ENCODE data around the gene PEX14. TPM values are rescaled to one million over a fixed set of nuclear protein-coding genes. Genes with fewer than 3 reads are reported as not detected.
A peak's percentile ranks its signal among the peaks of the same experiment; 100 is the strongest.

Gene PEX14
- total RNA-seq, 1 donor from 2014 or later: 21.0 TPM

- intact Hi-C loops (cut with micrococcal nuclease): no loop called here
- no peak for ATAC-seq
- no peak for DNase-seq
Measured at GRCh38 chr1:10648689-10649516, 174.2 kb downstream of the PEX14 start.

- ATAC-seq (no peak), DNase-seq (no peak)
- intact Hi-C loops (cut with micrococcal nuclease): no loop called here
Measured at GRCh38 chr1:10649517-10650201, 174.9 kb downstream of the PEX14 start.

DNA sequence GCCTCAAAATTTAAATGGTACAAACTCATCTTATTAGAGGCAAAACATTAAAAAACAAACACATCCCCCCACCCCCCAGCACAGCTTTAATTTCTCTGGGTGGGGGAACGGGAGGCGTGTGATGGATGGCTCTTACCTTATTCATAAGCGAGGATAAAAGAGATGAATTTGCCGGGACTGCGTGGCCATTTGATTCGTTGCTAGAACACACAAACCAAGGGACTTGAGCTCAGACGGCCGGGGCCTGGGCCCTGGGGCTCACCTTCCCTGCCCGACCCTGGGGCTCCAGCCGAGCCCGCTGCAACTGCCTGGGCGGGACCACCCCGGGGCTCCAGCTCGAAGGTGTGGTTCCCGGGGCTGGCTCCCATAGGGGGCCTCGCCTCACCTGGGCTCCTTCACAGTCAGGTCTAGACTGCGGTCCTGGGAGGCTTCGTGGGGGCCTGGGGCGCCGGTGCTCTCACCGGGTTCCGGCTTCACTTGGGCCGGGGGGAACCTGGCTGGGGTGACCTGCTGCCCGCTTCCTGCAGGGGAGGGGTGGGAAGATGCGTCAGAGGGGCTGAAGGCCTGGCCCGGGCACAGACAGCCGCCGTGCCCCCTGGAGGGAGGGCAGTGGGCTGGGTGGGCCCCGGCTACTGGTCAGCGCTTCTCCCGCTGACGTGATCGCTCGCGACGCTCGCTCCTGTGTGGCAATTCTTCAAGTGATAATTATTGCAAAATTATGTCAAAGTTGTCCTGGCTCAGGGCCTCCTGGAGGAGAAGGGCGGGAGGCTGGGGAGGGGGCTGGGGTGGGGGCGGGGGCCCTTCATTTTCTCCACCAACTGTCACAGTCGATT lies 176.0 kb downstream of the PEX14 start:
- ATAC-seq (no peak), DNase-seq (no peak)
- intact Hi-C loops (cut with micrococcal nuclease): no loop called here

GRCh38 chr1:10651389-10651766 lies 176.6 kb downstream of the PEX14 start:
- DNase-seq (no peak), ATAC-seq (no peak)
- intact Hi-C loops (cut with micrococcal nuclease): no loop called here

- no peak for ATAC-seq
- intact Hi-C loops (cut with micrococcal nuclease): no loop called here
- no peak for DNase-seq
Measured at GRCh38 chr1:10651793-10652192, 177.0 kb downstream of the PEX14 start.

GRCh38 chr1:10652626-10653025 lies 177.9 kb downstream of the PEX14 start:
- intact Hi-C loops (cut with micrococcal nuclease): no loop called here
- DNase-seq (no peak), ATAC-seq (peak; percentile 11)

DNA sequence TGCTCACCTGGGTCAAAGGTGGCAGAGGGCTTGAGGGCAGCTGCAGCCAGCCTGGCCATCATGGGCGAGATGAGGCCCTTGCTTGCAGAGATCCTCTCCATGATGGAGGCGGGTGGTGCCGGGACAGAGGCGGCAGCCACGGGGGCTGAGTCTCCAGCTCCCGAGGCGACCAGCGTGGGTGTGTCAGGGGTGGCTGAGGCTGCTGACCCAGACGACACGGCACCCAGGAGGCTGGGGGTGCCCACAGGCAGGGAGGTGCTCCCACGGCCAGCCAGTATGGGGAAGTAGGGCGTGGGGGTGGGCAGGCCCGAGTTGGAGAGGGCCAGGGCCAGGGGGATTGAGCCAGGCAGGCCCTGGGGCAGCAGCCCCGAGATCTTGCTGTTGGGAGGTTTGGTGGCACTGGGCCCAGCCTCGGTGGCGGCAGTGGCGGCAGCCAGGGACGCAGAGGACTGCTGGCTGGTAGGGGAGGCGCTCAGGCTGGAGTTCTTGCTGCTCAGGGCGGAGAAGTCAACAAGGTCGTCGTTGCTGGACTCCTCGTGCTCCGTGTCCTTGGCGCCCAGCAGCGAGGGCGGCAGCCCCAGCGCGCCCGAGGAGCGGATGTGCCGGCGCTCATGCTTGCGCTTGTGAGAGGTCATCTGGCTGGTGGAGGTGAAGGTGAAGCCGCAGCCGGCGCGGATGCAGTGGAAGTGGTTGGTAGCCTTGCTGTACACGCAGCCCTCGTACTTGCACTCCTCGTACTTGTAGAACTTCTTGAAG lies 178.8 kb downstream of the PEX14 start:
- DNase-seq (no peak), ATAC-seq (peak; percentile 15)
- intact Hi-C loops (cut with micrococcal nuclease): no loop called here

DNA sequence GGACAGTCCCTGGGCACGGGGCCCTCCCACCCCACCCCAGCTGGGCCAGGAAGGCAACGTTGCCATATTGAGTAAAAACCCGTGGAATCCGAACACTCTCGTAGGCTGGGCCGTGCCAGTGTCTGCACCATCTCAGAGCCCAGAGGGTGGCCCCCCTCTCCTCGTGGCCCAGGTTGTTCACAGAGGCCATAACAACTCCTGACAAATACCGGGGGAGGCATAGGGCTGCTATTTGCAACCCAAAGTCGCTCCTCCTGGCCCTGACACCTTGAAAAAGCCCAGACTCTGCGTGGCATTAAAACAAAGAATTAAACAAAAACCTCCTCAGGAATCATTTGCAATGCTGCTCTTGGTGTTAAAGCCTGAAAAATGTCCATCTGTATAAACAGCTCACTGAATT lies 180.3 kb downstream of the PEX14 start:
- DNase-seq: no peak
- no peak for ATAC-seq
- intact Hi-C loops (cut with micrococcal nuclease): no loop called here

- intact Hi-C loops (cut with micrococcal nuclease): no loop called here
Measured at GRCh38 chr1:10656431-10656830, 181.7 kb downstream of the PEX14 start.

GRCh38 chr1:10657088-10657847 lies 182.5 kb downstream of the PEX14 start:
- ATAC-seq (no peak), DNase-seq (no peak)
- intact Hi-C loops (cut with micrococcal nuclease): no loop called here

More at GRCh38 chr1:10656431-10656830, 181.7 kb downstream of the PEX14 start:
- no peak for ATAC-seq
- DNase-seq: no peak

GRCh38 chr1:10658396-10659066 lies 183.8 kb downstream of the PEX14 start:
- intact Hi-C loops (cut with micrococcal nuclease): no loop called here
- no peak for DNase-seq

DNA sequence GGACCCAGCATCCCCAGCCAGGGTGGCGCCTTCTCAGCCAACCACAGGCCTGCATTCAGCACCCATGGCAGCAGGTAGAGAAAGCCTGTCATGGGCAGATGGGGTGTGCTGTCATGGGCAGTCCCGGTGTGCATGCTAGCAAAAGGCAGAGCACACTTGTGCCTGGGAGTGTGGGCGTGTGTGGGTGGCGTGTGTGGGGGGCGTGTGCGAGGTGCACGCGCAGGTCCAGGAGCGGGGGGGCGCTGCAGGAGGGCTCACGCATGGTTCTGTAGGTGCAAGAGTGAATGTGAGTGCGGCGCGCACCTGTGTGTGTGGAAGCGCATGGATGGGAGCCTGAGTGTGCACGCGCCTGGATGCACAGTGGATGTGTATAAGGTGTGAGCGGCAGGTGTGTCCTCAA lies 184.5 kb downstream of the PEX14 start:
- no peak for DNase-seq
- intact Hi-C loops (cut with micrococcal nuclease): no loop called here
- no peak for ATAC-seq

More at GRCh38 chr1:10658396-10659066, 183.8 kb downstream of the PEX14 start:
- no peak for ATAC-seq

GRCh38 chr1:10659646-10660540 lies 185.1 kb downstream of the PEX14 start:
- no peak for ATAC-seq
- intact Hi-C loops (cut with micrococcal nuclease): no loop called here

DNA sequence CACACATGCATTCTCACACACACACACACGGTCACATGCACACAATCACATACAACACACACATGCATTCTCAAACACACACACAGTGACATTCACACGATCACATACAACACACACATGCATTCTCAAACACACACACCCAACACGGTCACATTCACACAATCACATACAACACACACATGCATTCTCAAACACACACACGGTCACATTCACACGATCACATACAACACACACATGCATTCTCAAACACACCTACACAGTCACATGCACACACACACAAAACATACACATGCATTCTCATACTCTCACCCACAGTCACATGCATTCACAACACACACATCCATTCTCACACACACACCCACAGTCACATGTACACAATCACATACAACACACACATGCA lies 186.7 kb downstream of the PEX14 start:
- intact Hi-C loops (cut with micrococcal nuclease): no loop called here
- DNase-seq: no peak
- no peak for ATAC-seq

More at GRCh38 chr1:10659646-10660540, 185.1 kb downstream of the PEX14 start:
- DNase-seq: no peak

DNA sequence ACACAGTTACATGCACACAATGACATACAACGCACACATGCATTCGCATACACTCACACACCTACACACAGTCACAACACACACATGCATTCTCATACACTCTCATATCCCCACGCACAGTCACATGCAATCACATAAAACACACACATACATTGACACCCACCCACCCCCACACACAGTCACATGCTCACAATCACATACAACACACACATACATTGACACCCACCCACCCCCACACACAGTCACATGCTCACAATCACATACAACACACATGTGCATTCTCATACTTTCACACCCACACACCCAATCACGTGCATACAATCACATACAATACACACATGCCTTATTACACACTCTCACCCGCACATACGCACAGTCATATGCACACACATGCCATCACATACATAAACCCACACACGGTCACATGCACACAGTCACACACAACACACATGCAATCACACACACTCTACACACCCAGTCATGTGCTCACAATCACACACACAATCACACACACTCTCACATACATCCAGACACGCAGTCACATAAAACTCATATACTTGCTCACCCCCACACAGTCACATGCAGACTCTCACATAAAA lies 187.4 kb downstream of the PEX14 start:
- intact Hi-C loops (cut with micrococcal nuclease): no loop called here
- DNase-seq (no peak), ATAC-seq (no peak)

GRCh38 chr1:10662824-10663677 lies 188.3 kb downstream of the PEX14 start:
- DNase-seq: no peak
- peak; percentile 42 for ATAC-seq
- intact Hi-C loops (cut with micrococcal nuclease): no loop called here

Data from left ventricle myocardium superior (tissue), 1 donor.